A172 (cell line): ENCODE results near the gene HDHD3. TPM values are rescaled to one million over a fixed set of nuclear protein-coding genes. Genes with fewer than 3 reads are reported as not detected.

ENCODE experiments used
- DNase-seq: peaks from one replicate; pipeline ENCODE4 v3.0.0-alpha.2; 2015; ENCODE audit warnings: low spot score
- total RNA-seq: library from RNA; depleted of rRNA; stranded (reverse); fragments of >200 nt; shearing (Covaris generic); gene quantifications from 2 replicates; pipeline ENCODE4 v1.2.3, GENCODE V29; 2014; rRNA removed

Gene HDHD3
- total RNA-seq, 1 experiment from 2014 or later = 23.2 TPM

GRCh38 chr9:113328045-113328782, 48.6 kb downstream of the HDHD3 start:
- DNase-seq = no peak

DNA sequence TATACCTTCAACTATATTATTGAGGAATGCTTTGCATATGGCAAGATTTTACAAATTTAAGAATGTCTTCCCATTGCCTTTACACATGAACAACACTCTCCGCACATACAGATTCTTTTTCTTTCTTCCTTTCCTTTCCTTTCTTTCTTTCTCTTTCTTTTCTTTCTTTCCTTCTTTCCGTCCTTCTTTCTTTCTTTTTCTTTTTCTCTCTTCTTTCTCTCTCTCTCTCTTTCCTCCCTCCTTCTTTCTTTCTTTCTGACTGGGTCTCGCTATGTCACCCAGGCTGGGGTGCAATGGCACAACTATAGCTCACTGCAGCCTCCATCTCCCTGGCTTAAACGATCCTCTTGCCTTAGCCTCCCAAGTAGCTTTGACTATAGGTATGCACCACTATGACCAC, 50.6 kb downstream of the HDHD3 start:
- no peak for DNase-seq

Other genes with a start within 250 kb of the HDHD3 start
- 10.2 and 10.5 TPM in 2 replicates for gene SLC31A2, start 226.0 kb downstream of the HDHD3 start, total RNA-seq
- gene FKBP15, start 155.7 kb downstream of the HDHD3 start, total RNA-seq = 23.7 and 24.3 TPM in 2 replicates
- 15.3 and 16.2 TPM in 2 replicates for gene SLC31A1, start 155.4 kb downstream of the HDHD3 start, total RNA-seq
- 49.2 and 63.4 TPM in 2 replicates for gene CDC26, start 101.4 kb downstream of the HDHD3 start, total RNA-seq
- gene PRPF4, start 101.3 kb downstream of the HDHD3 start, total RNA-seq = 54.3 and 55.8 TPM in 2 replicates
- not detected in 2 replicates for gene RNF183, start 73.6 kb downstream of the HDHD3 start, total RNA-seq
- gene WDR31, start 36.7 kb downstream of the HDHD3 start, total RNA-seq = 0.60 and 0.74 TPM in 2 replicates
- gene BSPRY, start 27.4 kb downstream of the HDHD3 start, total RNA-seq = not detected in 2 replicates
- 8.4 and 8.8 TPM in 2 replicates for gene ALAD, start 24.3 kb upstream of the HDHD3 start, total RNA-seq
- 87.5 and 104 TPM in 2 replicates for gene POLE3, start 33.7 kb upstream of the HDHD3 start, total RNA-seq
- 0.50 and 0.76 TPM in 2 replicates for gene C9orf43, start 33.8 kb upstream of the HDHD3 start, total RNA-seq
- 65.8 and 75.3 TPM in 2 replicates for gene RGS3, start 86.7 kb upstream of the HDHD3 start, total RNA-seq